T-helper 1 cell treated with Interleukin-12 subunit alpha and Interleukin-12 subunit beta and Interleukin-4 antibody, amounts not matched to agents 30 μg/mL and 1 μg/mL, for 36 hours (primary cell): ENCODE data around the gene ANKDD1A.

Experiments
- H3K27ac Mint-ChIP-seq: one replicate; pipeline ENCODE4 v1.8.0; 2021; ENCODE audit warnings: mild to moderate bottlenecking, mixed read lengths
- H3K27me3 Mint-ChIP-seq: one replicate; pipeline ENCODE4 v1.8.0; 2021; ENCODE audit warnings: low read depth, mixed read lengths
- H3K36me3 Mint-ChIP-seq: one replicate; pipeline ENCODE4 v1.8.0; 2021; ENCODE audit warnings: low read depth, mixed read lengths
- H3K4me1 Mint-ChIP-seq: one replicate; pipeline ENCODE4 v1.8.0; 2021; ENCODE audit warnings: low read depth, mixed read lengths
- H3K4me3 Mint-ChIP-seq: one replicate; pipeline ENCODE4 v1.8.0; 2021; ENCODE audit warnings: mild to moderate bottlenecking, moderate library complexity, mixed read lengths
- H3K9me3 Mint-ChIP-seq: one replicate; pipeline ENCODE4 v1.8.0; 2021; ENCODE audit warnings: mixed read lengths

Gene ANKDD1A

DNA sequence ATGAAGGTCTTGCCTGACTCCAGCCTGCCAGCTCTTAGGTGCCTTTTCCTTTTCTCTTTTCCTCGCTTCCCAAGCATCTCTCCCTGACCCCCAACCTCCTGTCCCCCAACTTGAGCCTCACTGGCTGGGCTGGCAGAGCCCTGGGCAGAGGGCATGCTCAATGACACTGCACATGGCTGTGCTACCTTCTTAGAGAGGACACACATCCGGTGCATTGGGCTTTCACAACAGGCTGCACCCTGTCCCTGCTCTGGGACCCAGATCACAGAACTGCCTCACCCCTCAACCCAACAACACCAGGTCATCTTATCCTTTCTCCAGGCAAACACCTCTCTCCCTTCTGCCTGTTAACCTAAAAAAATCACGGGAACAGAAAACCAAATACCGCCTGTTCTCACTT, 7.5 kb upstream of the ANKDD1A start:
- Mint-ChIP-seq H3K9me3 (peaks cover 10% of the 10 kb centered on the region), H3K4me1 (peaks cover 33% of the 10 kb centered on the region), H3K4me3 (peak overlapping the region; percentile 40), H3K27me3 (peaks cover 8% of the 10 kb centered on the region), H3K36me3 (peaks cover 18% of the 10 kb centered on the region), H3K27ac (no peak overlapping the region)

DNA sequence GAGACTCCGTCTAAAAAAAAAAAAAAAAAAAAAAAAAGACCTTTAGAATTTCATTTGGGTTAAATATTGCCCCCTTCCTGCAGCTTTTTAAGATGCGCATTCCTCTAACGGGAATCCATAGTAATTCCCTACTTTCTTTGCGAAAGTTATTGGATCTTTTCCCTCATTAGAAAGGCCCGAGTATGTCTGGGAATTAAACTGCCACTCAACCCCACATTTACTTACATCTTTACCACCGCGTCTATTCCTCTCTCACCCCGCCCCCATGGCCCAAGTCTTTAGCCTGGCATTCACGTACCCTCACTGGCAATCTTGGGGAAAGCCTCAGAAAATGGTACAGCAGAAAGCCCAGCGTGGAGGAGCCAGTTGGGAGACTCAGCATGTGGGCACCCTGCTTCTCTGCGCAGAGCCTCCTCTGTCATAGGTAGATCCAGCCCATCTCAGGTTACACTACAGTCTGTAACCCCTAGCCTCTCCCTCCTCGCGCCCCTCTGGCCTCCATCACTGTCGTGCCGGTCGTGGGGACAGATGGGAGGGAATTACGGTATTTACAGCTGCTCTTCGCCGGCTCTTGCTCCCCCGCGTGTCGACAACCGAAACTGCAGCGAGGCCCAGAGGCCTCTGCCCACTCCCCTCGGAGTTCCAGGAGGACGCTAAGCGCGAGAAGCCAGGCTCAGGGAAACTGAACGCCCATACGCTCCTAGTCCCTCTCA, 6.4 kb upstream of the ANKDD1A start:
- Mint-ChIP-seq H3K27me3 (peaks cover 17% of the 10 kb centered on the region), H3K4me1 (peaks cover 30% of the 10 kb centered on the region), H3K36me3 (peaks cover 15% of the 10 kb centered on the region), H3K4me3 (peak overlapping the region; percentile 78), H3K9me3 (peaks cover 10% of the 10 kb centered on the region), H3K27ac (peak overlapping the region; percentile 78)

GRCh38 chr15:64905941-64906340, 5.8 kb upstream of the ANKDD1A start:
- Mint-ChIP-seq H3K4me3 (no peak overlapping the region), H3K27ac (no peak overlapping the region), H3K9me3 (peaks cover 6% of the 10 kb centered on the region)

GRCh38 chr15:64906402-64906801, 5.3 kb upstream of the ANKDD1A start:
- Mint-ChIP-seq H3K27me3 (peaks cover 25% of the 10 kb centered on the region), H3K9me3 (peaks cover 4% of the 10 kb centered on the region), H3K36me3 (peaks cover 9% of the 10 kb centered on the region), H3K4me1 (peaks cover 36% of the 10 kb centered on the region), H3K4me3 (no peak overlapping the region), H3K27ac (no peak overlapping the region)

More at GRCh38 chr15:64905941-64906340, 5.8 kb upstream of the ANKDD1A start:
- H3K27me3 Mint-ChIP-seq = peaks cover 20% of the 10 kb centered on the region
- peaks cover 12% of the 10 kb centered on the region for H3K36me3 Mint-ChIP-seq
- peaks cover 32% of the 10 kb centered on the region for H3K4me1 Mint-ChIP-seq

GRCh38 chr15:64907991-64908390, 3.7 kb upstream of the ANKDD1A start:
- Mint-ChIP-seq H3K27me3 (peaks cover 26% of the 10 kb centered on the region), H3K9me3 (no peaks in the 10 kb centered on the region), H3K4me1 (peaks cover 23% of the 10 kb centered on the region), H3K4me3 (no peak overlapping the region), H3K27ac (no peak overlapping the region), H3K36me3 (peaks cover 6% of the 10 kb centered on the region)

GRCh38 chr15:64909546-64909945, 2.2 kb upstream of the ANKDD1A start:
- H3K27me3 Mint-ChIP-seq = peaks cover 32% of the 10 kb centered on the region
- H3K27ac Mint-ChIP-seq = no peak overlapping the region
- H3K36me3 Mint-ChIP-seq = peaks cover 5% of the 10 kb centered on the region
- H3K9me3 Mint-ChIP-seq = no peaks in the 10 kb centered on the region
- H3K4me1 Mint-ChIP-seq = peaks cover 13% of the 10 kb centered on the region
- H3K4me3 Mint-ChIP-seq = no peak overlapping the region

- H3K27ac Mint-ChIP-seq = no peak overlapping the region
- H3K9me3 Mint-ChIP-seq = no peaks in the 10 kb centered on the region
- H3K27me3 Mint-ChIP-seq = peaks cover 37% of the 10 kb centered on the region
- H3K36me3 Mint-ChIP-seq = no peaks in the 10 kb centered on the region
- peaks cover 16% of the 10 kb centered on the region for H3K4me1 Mint-ChIP-seq
- peak overlapping the region; percentile 53 for H3K4me3 Mint-ChIP-seq
Measured at GRCh38 chr15:64912379-64913325, 950 bp downstream of the ANKDD1A start.

GRCh38 chr15:64915518-64916227, 4.0 kb downstream of the ANKDD1A start:
- no peaks in the 10 kb centered on the region for H3K36me3 Mint-ChIP-seq
- peaks cover 16% of the 10 kb centered on the region for H3K4me1 Mint-ChIP-seq

DNA sequence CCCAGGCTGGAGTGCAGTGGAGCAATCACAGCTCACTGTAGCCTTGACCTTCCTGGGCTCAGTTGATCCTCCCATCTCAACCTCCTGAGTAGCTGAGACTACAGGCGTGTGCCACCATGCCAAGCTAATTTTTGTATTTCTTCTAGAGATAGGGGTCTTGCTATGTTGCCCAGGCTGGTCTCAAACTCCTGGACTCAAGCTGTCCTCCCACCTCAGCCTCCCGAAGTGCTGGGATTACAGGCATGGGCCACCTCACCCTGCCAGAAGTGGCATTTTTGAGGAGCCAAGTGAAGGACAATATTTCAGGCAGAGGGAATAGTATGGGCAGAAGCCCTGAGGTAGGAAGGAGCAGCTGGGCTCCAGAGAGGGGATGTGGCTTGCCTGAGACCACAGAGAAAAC, 4.7 kb downstream of the ANKDD1A start:
- no peaks in the 10 kb centered on the region for H3K9me3 Mint-ChIP-seq
- peaks cover 13% of the 10 kb centered on the region for H3K27me3 Mint-ChIP-seq
- no peak overlapping the region for H3K27ac Mint-ChIP-seq
- no peaks in the 10 kb centered on the region for H3K36me3 Mint-ChIP-seq
- no peak overlapping the region for H3K4me3 Mint-ChIP-seq
- H3K4me1 Mint-ChIP-seq = peaks cover 11% of the 10 kb centered on the region

More at GRCh38 chr15:64915518-64916227, 4.0 kb downstream of the ANKDD1A start:
- peaks cover 19% of the 10 kb centered on the region for H3K27me3 Mint-ChIP-seq
- no peak overlapping the region for H3K4me3 Mint-ChIP-seq
- H3K9me3 Mint-ChIP-seq = no peaks in the 10 kb centered on the region
- H3K27ac Mint-ChIP-seq = no peak overlapping the region

DNA sequence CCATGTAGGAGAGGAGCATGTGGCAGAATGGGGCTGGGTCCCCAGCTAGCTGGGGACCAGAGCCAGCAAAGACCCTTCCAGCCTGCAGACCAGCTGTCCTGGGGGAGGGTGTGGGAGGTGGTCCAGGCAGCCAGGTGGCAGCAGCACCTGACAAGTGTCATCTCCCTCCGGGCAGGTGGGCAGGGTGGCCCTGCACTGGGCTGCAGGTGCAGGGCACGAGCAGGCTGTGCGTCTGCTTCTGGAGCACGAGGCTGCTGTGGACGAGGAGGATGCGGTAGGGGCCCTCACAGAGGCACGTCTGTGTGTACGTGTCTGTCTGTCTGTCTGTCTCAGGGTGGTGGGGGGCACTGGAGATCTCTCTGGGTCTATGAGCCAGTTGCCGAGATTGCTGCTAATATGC, 5.5 kb downstream of the ANKDD1A start:
- H3K4me3 Mint-ChIP-seq = no peak overlapping the region
- no peaks in the 10 kb centered on the region for H3K9me3 Mint-ChIP-seq
- no peak overlapping the region for H3K27ac Mint-ChIP-seq
- H3K4me1 Mint-ChIP-seq = peaks cover 10% of the 10 kb centered on the region
- no peaks in the 10 kb centered on the region for H3K36me3 Mint-ChIP-seq
- peaks cover 12% of the 10 kb centered on the region for H3K27me3 Mint-ChIP-seq

DNA sequence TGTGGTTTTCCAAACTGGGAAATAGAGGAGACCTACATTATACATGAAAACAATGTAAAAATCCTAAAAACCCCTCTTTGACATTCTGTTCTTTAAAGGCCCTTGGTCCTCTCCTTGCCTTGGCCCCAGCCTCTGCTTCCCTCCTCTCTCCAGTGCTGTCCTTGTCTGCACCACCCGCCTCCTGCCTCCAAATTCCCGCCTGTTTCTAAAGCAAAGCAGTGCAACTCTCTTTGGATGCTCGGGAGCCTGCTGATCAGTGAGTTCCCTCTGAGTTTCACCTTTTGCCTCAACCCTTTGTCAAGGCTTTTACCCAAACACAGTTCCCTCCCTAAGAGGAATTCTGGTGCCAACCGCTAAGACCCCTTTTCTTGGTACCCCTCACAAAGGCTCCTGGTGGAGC, 8.0 kb downstream of the ANKDD1A start:
- H3K4me1 Mint-ChIP-seq = peaks cover 8% of the 10 kb centered on the region
- peaks cover 4% of the 10 kb centered on the region for H3K27me3 Mint-ChIP-seq
- no peaks in the 10 kb centered on the region for H3K9me3 Mint-ChIP-seq
- no peak overlapping the region for H3K4me3 Mint-ChIP-seq
- H3K27ac Mint-ChIP-seq = no peak overlapping the region
- no peaks in the 10 kb centered on the region for H3K36me3 Mint-ChIP-seq

DNA sequence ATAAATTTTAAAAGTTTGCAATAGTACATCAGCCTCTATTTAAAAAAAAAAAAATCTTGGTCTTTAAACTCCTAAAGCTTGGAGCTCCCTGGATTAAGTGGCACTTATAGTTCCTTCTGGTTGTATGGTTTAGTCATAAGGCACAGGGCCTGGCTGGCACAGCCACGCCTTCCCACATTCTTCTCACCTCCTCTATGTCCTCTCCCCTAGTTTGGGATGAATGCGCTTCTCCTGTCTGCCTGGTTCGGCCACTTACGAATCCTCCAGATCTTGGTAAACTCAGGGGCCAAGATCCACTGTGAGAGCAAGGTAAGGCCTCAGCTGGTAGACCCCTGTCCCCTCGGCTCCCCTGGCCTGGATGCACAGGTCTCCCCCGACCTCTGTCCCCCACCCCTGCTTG, 10.0 kb downstream of the ANKDD1A start:
- H3K4me1 Mint-ChIP-seq = peaks cover 1% of the 10 kb centered on the region
- no peak overlapping the region for H3K4me3 Mint-ChIP-seq
- no peak overlapping the region for H3K27ac Mint-ChIP-seq

GRCh38 chr15:64923546-64923945, 11.8 kb downstream of the ANKDD1A start:
- no peaks in the 10 kb centered on the region for H3K9me3 Mint-ChIP-seq
- no peaks in the 10 kb centered on the region for H3K36me3 Mint-ChIP-seq
- H3K27ac Mint-ChIP-seq = no peak overlapping the region
- H3K4me1 Mint-ChIP-seq = peaks cover 2% of the 10 kb centered on the region
- H3K27me3 Mint-ChIP-seq = no peaks in the 10 kb centered on the region
- H3K4me3 Mint-ChIP-seq = no peak overlapping the region

More for the DNA sequence above, 10.0 kb downstream of the ANKDD1A start:
- no peaks in the 10 kb centered on the region for H3K27me3 Mint-ChIP-seq
- no peaks in the 10 kb centered on the region for H3K36me3 Mint-ChIP-seq
- H3K9me3 Mint-ChIP-seq = no peaks in the 10 kb centered on the region
